GM06990 (cell line): ENCODE measurements around the gene AKAP12.

ENCODE experiments used
- DNase-seq: peaks from one replicate; pipeline ENCODE4 v3.0.0-alpha.2; 2011; ENCODE audit not compliant: insufficient read length; ENCODE audit errors: extremely low read depth
- H3K27me3 ChIP-seq: replicated peaks from 2 replicates; pipeline ENCODE4 v1.6.0; 2011; ENCODE audit warnings: low read length; ENCODE audit not compliant: control insufficient read depth, insufficient read depth
- H3K36me3 ChIP-seq: 2 replicates; pipeline ENCODE4 v1.5.1; 2011; ENCODE audit warnings: low read length; ENCODE audit not compliant: control insufficient read depth, insufficient read depth
- H3K4me3 ChIP-seq: replicated peaks from 2 replicates; pipeline ENCODE4 v1.5.1; 2011; ENCODE audit warnings: low read depth, mild to moderate bottlenecking, control low read depth, low read length
- CTCF ChIP-seq: IDR thresholded peaks from 2 replicates; pipeline ENCODE4 v1.5.1; 2011; ENCODE audit warnings: low read length, control low read depth, mild to moderate bottlenecking, inconsistent platforms; ENCODE audit not compliant: insufficient read depth, poor library complexity, severe bottlenecking

The AKAP12 gene

GRCh38 chr6:151240036-151240685 lies 394 bp downstream of the AKAP12 start:
- H3K27me3 ChIP-seq: peaks cover 11% of the 10 kb centered on the region
- H3K4me3 ChIP-seq: peak overlapping the region; percentile 40; the same call in 1 of the 2 replicates
- DNase-seq: peak; percentile 18
- no peak for TF ChIP-seq CTCF
- no peaks in the 10 kb centered on the region for H3K36me3 ChIP-seq

GRCh38 chr6:151240791-151241642 lies 1.2 kb downstream of the AKAP12 start:
- Histone ChIP-seq H3K36me3 (no peaks in the 10 kb centered on the region), H3K27me3 (peaks cover 11% of the 10 kb centered on the region), H3K4me3 (peak overlapping the region; percentile 23)
- DNase-seq: peak; percentile 13
- no peak for TF ChIP-seq CTCF

- TF ChIP-seq CTCF: no peak
- DNase-seq: no peak
- no peaks in the 10 kb centered on the region for H3K36me3 ChIP-seq
- H3K27me3 ChIP-seq: peaks cover 11% of the 10 kb centered on the region
- no peak overlapping the region for H3K4me3 ChIP-seq
These were observed 2.1 kb downstream of the AKAP12 start for GRCh38 chr6:151241853-151242252.

- DNase-seq: no peak
- no peak overlapping the region for H3K4me3 ChIP-seq
- TF ChIP-seq CTCF: no peak
- peaks cover 11% of the 10 kb centered on the region for H3K27me3 ChIP-seq
- no peaks in the 10 kb centered on the region for H3K36me3 ChIP-seq
These were observed 2.7 kb downstream of the AKAP12 start for GRCh38 chr6:151242420-151242861.

GRCh38 chr6:151243481-151243880 lies 3.7 kb downstream of the AKAP12 start:
- Histone ChIP-seq H3K27me3 (peaks cover 9% of the 10 kb centered on the region), H3K4me3 (no peak overlapping the region), H3K36me3 (no peaks in the 10 kb centered on the region)
- no peak for DNase-seq
- TF ChIP-seq CTCF: no peak
